ENCODE data around the gene CAMK2D.

CAMK2D gene

DNA sequence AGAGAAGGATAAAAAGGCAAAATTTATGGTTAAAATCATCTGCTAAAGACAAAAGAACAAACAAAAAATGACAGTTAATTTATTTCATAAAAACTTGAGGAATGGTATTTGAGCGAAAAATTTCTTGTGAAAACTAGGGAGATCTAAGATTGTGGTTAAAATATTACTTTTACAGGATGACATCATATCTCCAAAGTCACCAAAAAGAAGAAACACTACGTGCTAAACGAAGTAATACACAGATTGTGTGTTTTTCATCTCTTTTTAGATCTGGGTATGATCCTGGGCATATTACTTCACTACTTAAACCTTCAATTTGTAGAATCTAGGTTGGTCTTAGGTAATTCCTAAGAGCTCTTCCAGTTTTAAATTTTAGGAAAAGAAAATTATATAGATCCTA lies 107.7 kb downstream of the CAMK2D start:
- Histone ChIP-seq H3K79me1 (ENCODE audit: low read length) (no peaks in the 10 kb centered on the region), H3K27me3 (ENCODE audit: insufficient read depth, low read length, poor library complexity) (no peaks in the 10 kb centered on the region), H2BK120ac (ENCODE audit: low read depth, low read length) (no peak overlapping the region), H3K4me2 (ENCODE audit: low read length) (no peak overlapping the region), H4K5ac (ENCODE audit: low read length) (no peak overlapping the region), H2BK15ac (replicated peaks; ENCODE audit: low read depth) (no peak overlapping the region), H3K23ac (ENCODE audit: low read length) (no peak overlapping the region), H4K8ac (ENCODE audit: low read depth, low read length) (no peak overlapping the region), H3K4me3 (ENCODE audit: low read length) (no peak overlapping the region), H3K56ac (ENCODE audit: low read length) (no peak overlapping the region), H3K4ac (ENCODE audit: low read depth, low read length) (no peak overlapping the region), H3K18ac (ENCODE audit: low read length) (no peak overlapping the region), H3K36me3 (ENCODE audit: control insufficient read depth, insufficient read depth, low read length) (no peaks in the 10 kb centered on the region), H3K4me1 (ENCODE audit: control insufficient read depth, low read depth, low read length) (peaks cover 2% of the 10 kb centered on the region), H3K79me2 (ENCODE audit: control insufficient read depth, insufficient read depth, low read length) (no peaks in the 10 kb centered on the region), H3K27ac (ENCODE audit: low read depth, low read length) (no peak overlapping the region), H3K9ac (ENCODE audit: low read length) (no peak overlapping the region), H2BK5ac (ENCODE audit: low read length) (no peak overlapping the region), H2AK5ac (ENCODE audit: low read length) (no peak overlapping the region)
- DNase-seq, result no peak
- no CpG with 5 or more reads among the region's 3 CpGs for WGBS (ENCODE audit: extremely low coverage, insufficient coverage, low lambda C conversion rate)

DNA sequence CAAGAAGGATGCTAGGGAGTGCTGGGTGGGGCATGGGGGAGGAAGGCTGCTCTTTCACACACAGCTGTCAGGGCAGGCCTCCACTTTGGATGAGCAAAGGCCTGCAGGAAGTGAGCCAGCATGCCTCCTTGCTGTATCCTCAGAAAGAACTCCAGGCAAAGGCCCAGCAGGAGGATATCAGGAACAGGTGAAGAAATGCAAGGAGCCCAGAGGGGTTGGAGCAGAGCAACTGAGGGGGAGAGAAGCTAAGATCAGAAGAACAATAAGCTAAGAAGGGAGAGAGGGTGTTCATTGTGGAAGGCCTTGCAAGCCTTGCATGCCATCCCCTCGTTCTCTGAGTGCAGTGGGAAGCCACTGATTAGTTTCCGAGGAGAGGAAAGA lies 115.1 kb downstream of the CAMK2D start:
- H3K18ac ChIP-seq (ENCODE audit: low read length), result no peak overlapping the region
- H3K4me3 ChIP-seq (ENCODE audit: low read length), result no peak overlapping the region
- H4K8ac ChIP-seq (ENCODE audit: low read depth, low read length), result no peak overlapping the region
- H3K9ac ChIP-seq (ENCODE audit: low read length), result no peak overlapping the region
- H2BK120ac ChIP-seq (ENCODE audit: low read depth, low read length), result no peak overlapping the region
- H2BK15ac ChIP-seq (replicated peaks; ENCODE audit: low read depth), result no peak overlapping the region
- H3K4ac ChIP-seq (ENCODE audit: low read depth, low read length), result no peak overlapping the region
- no peak overlapping the region for H2AK5ac ChIP-seq (ENCODE audit: low read length)
- H3K36me3 ChIP-seq (ENCODE audit: control insufficient read depth, insufficient read depth, low read length), result no peaks in the 10 kb centered on the region
- H3K27me3 ChIP-seq (ENCODE audit: insufficient read depth, low read length, poor library complexity), result no peaks in the 10 kb centered on the region
- peak overlapping the region; percentile 34 for H3K27ac ChIP-seq (ENCODE audit: low read depth, low read length)
- no peak overlapping the region for H3K4me2 ChIP-seq (ENCODE audit: low read length)
- H3K79me2 ChIP-seq (ENCODE audit: control insufficient read depth, insufficient read depth, low read length), result no peaks in the 10 kb centered on the region
- H3K56ac ChIP-seq (ENCODE audit: low read length), result no peak overlapping the region
- no peak overlapping the region for H4K5ac ChIP-seq (ENCODE audit: low read length)
- no peak overlapping the region for H2BK5ac ChIP-seq (ENCODE audit: low read length)
- no peaks in the 10 kb centered on the region for H3K79me1 ChIP-seq (ENCODE audit: low read length)
- no peak overlapping the region for H3K23ac ChIP-seq (ENCODE audit: low read length)
- peaks cover 2% of the 10 kb centered on the region for H3K4me1 ChIP-seq (ENCODE audit: control insufficient read depth, low read depth, low read length)
- DNase-seq, result peak; percentile 97
- no CpG with 5 or more reads among the region's 2 CpGs for WGBS (ENCODE audit: extremely low coverage, insufficient coverage, low lambda C conversion rate)

DNA sequence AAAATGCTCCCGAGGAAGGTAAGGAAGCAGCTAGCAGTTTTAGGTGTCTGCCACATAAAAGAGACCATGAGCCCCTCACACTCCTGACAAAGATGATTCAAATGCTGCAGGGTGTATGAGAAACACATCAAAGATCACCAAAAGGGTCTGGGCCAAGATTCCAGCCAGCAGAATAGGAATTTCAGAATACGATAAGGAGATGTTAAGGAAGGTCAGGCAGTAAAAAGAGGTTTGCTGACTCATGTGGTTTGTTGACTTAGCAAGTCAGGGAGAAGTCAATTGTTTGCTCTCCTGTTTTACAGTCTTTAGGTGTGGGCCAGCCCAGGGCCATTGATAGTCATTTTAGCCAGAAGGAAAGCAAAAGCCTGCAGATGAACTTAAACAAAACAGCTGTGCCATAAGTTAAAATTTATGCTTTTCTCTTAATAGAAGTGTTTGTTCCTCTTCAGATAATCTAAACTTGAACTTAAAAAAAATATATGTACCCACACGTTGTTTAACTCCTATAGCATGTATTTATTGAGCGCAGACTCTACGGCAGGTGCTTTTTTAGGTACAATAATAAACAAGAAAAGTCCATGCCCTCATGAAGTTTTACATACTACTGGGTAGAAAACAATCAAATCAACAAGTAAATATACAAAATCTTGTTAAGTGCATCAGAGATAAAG lies 115.6 kb downstream of the CAMK2D start:
- no CpG with 5 or more reads among the region's 5 CpGs for WGBS (ENCODE audit: extremely low coverage, insufficient coverage, low lambda C conversion rate)
- no peak overlapping the region for H2BK120ac ChIP-seq (ENCODE audit: low read depth, low read length)

DNA sequence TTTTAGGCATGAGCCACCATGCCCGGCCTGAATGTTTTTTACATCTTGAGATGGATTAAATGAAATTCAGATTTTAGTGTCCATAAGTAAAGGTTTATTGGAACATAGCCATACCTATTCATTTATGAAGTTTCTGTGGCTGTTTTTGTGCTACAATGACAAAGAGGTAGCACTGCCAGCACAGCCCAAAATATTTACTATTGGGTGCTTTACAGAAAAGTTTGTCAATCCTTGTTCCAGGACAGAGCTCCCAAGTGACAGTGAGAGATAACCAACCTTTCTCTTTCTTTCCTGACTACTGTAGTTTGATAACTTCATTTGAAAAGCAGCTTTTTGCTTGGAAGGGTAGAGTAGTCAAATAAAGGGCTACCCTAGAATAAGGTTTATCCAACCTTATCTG lies 116.2 kb downstream of the CAMK2D start:
- Histone ChIP-seq H3K27me3 (ENCODE audit: insufficient read depth, low read length, poor library complexity) (no peaks in the 10 kb centered on the region), H2AK5ac (ENCODE audit: low read length) (no peak overlapping the region), H3K56ac (ENCODE audit: low read length) (no peak overlapping the region), H3K4me3 (ENCODE audit: low read length) (no peak overlapping the region), H3K79me1 (ENCODE audit: low read length) (no peaks in the 10 kb centered on the region), H3K4me1 (ENCODE audit: control insufficient read depth, low read depth, low read length) (peaks cover 2% of the 10 kb centered on the region), H3K9ac (ENCODE audit: low read length) (no peak overlapping the region), H3K23ac (ENCODE audit: low read length) (no peak overlapping the region), H3K79me2 (ENCODE audit: control insufficient read depth, insufficient read depth, low read length) (no peaks in the 10 kb centered on the region), H3K18ac (ENCODE audit: low read length) (peak overlapping the region; percentile 87), H2BK15ac (replicated peaks; ENCODE audit: low read depth) (peak overlapping the region; percentile 92), H3K27ac (ENCODE audit: low read depth, low read length) (peak overlapping the region; percentile 90), H3K36me3 (ENCODE audit: control insufficient read depth, insufficient read depth, low read length) (no peaks in the 10 kb centered on the region), H3K4me2 (ENCODE audit: low read length) (no peak overlapping the region), H4K8ac (ENCODE audit: low read depth, low read length) (peak overlapping the region; percentile 76), H2BK5ac (ENCODE audit: low read length) (no peak overlapping the region), H4K5ac (ENCODE audit: low read length) (no peak overlapping the region), H2BK120ac (ENCODE audit: low read depth, low read length) (no peak overlapping the region), H3K4ac (ENCODE audit: low read depth, low read length) (no peak overlapping the region)
- DNase-seq, result no peak
- WGBS (ENCODE audit: extremely low coverage, insufficient coverage, low lambda C conversion rate), result no CpG with 5 or more reads among the region's 1 CpG

More for the DNA sequence above, 115.6 kb downstream of the CAMK2D start:
- H3K27me3 ChIP-seq (ENCODE audit: insufficient read depth, low read length, poor library complexity), result no peaks in the 10 kb centered on the region
- H3K4me3 ChIP-seq (ENCODE audit: low read length), result no peak overlapping the region
- peak overlapping the region; percentile 90 for H3K27ac ChIP-seq (ENCODE audit: low read depth, low read length)
- no peaks in the 10 kb centered on the region for H3K36me3 ChIP-seq (ENCODE audit: control insufficient read depth, insufficient read depth, low read length)
- H3K79me1 ChIP-seq (ENCODE audit: low read length), result no peaks in the 10 kb centered on the region
- H3K56ac ChIP-seq (ENCODE audit: low read length), result peak overlapping the region; percentile 71
- peak overlapping the region; percentile 74 for H2BK5ac ChIP-seq (ENCODE audit: low read length)
- no peak overlapping the region for H3K9ac ChIP-seq (ENCODE audit: low read length)
- no peak overlapping the region for H3K23ac ChIP-seq (ENCODE audit: low read length)
- peaks cover 2% of the 10 kb centered on the region for H3K4me1 ChIP-seq (ENCODE audit: control insufficient read depth, low read depth, low read length)
- DNase-seq, result peak; percentile 95
- H4K5ac ChIP-seq (ENCODE audit: low read length), result no peak overlapping the region
- H3K18ac ChIP-seq (ENCODE audit: low read length), result peak overlapping the region; percentile 75
- no peak overlapping the region for H2AK5ac ChIP-seq (ENCODE audit: low read length)
- no peak overlapping the region for H4K8ac ChIP-seq (ENCODE audit: low read depth, low read length)
- no peaks in the 10 kb centered on the region for H3K79me2 ChIP-seq (ENCODE audit: control insufficient read depth, insufficient read depth, low read length)
- no peak overlapping the region for H3K4ac ChIP-seq (ENCODE audit: low read depth, low read length)
- no peak overlapping the region for H3K4me2 ChIP-seq (ENCODE audit: low read length)
- H2BK15ac ChIP-seq (replicated peaks; ENCODE audit: low read depth), result peak overlapping the region; percentile 92

DNA sequence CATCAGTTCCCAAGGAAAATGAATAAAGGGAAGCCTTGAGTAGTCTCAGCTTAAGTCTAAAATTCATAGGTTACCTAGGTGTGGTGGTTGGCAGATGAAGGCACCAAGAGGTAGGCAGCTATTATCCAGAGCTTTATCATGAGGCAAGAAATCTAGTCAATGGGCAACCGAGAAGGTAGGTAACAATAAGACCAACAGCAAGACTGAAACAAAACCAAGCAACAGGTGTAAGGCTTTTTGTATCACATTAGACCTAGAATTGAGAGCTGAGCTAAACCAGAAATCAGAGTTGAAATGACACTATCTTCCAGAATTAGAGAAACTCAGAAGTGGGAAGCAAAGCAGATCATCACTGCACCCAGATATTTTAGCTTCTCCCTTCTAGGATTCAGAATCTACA lies 117.1 kb downstream of the CAMK2D start:
- Histone ChIP-seq H3K18ac (ENCODE audit: low read length) (peak overlapping the region; percentile 87), H3K4ac (ENCODE audit: low read depth, low read length) (no peak overlapping the region), H2BK15ac (replicated peaks; ENCODE audit: low read depth) (peak overlapping the region; percentile 74), H3K4me1 (ENCODE audit: control insufficient read depth, low read depth, low read length) (peaks cover 2% of the 10 kb centered on the region), H4K5ac (ENCODE audit: low read length) (no peak overlapping the region), H4K8ac (ENCODE audit: low read depth, low read length) (no peak overlapping the region), H3K9ac (ENCODE audit: low read length) (no peak overlapping the region), H3K27ac (ENCODE audit: low read depth, low read length) (no peak overlapping the region), H2BK120ac (ENCODE audit: low read depth, low read length) (no peak overlapping the region), H3K79me2 (ENCODE audit: control insufficient read depth, insufficient read depth, low read length) (no peaks in the 10 kb centered on the region), H3K56ac (ENCODE audit: low read length) (no peak overlapping the region), H2AK5ac (ENCODE audit: low read length) (no peak overlapping the region), H3K23ac (ENCODE audit: low read length) (no peak overlapping the region), H3K4me2 (ENCODE audit: low read length) (no peak overlapping the region), H3K27me3 (ENCODE audit: insufficient read depth, low read length, poor library complexity) (no peaks in the 10 kb centered on the region), H3K4me3 (ENCODE audit: low read length) (no peak overlapping the region), H2BK5ac (ENCODE audit: low read length) (no peak overlapping the region), H3K36me3 (ENCODE audit: control insufficient read depth, insufficient read depth, low read length) (no peaks in the 10 kb centered on the region), H3K79me1 (ENCODE audit: low read length) (no peaks in the 10 kb centered on the region)
- no CpG with 5 or more reads among the region's 1 CpG for WGBS (ENCODE audit: extremely low coverage, insufficient coverage, low lambda C conversion rate)
- DNase-seq, result no peak

DNA sequence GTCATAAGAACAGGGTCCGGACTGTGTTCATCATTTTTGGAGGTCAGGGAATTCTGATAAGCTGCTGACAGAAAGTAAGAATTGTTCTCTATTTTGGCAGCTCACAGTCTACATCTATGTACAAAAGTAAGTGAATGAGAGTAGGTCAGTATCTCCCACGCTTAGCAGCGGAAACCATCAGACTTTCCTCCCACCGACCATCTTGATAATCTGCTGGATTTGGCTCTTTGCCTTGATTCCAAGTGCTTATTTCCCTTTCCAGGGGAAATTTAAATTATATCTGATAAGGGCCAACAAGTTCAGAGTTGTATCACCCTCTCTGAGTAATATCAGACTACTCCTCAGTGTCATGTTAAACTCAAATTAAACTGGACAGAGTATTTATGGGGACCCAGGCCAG lies 118.0 kb downstream of the CAMK2D start:
- Histone ChIP-seq H3K27me3 (ENCODE audit: insufficient read depth, low read length, poor library complexity) (no peaks in the 10 kb centered on the region), H3K79me2 (ENCODE audit: control insufficient read depth, insufficient read depth, low read length) (no peaks in the 10 kb centered on the region), H3K27ac (ENCODE audit: low read depth, low read length) (no peak overlapping the region), H2BK5ac (ENCODE audit: low read length) (no peak overlapping the region), H3K4me2 (ENCODE audit: low read length) (no peak overlapping the region), H3K4ac (ENCODE audit: low read depth, low read length) (no peak overlapping the region), H3K18ac (ENCODE audit: low read length) (no peak overlapping the region), H4K5ac (ENCODE audit: low read length) (no peak overlapping the region), H3K79me1 (ENCODE audit: low read length) (no peaks in the 10 kb centered on the region), H4K8ac (ENCODE audit: low read depth, low read length) (no peak overlapping the region), H3K4me1 (ENCODE audit: control insufficient read depth, low read depth, low read length) (peaks cover 2% of the 10 kb centered on the region), H2AK5ac (ENCODE audit: low read length) (no peak overlapping the region), H3K36me3 (ENCODE audit: control insufficient read depth, insufficient read depth, low read length) (no peaks in the 10 kb centered on the region), H3K4me3 (ENCODE audit: low read length) (no peak overlapping the region), H3K23ac (ENCODE audit: low read length) (no peak overlapping the region), H3K9ac (ENCODE audit: low read length) (no peak overlapping the region), H2BK15ac (replicated peaks; ENCODE audit: low read depth) (no peak overlapping the region), H2BK120ac (ENCODE audit: low read depth, low read length) (no peak overlapping the region), H3K56ac (ENCODE audit: low read length) (no peak overlapping the region)
- no CpG with 5 or more reads among the region's 4 CpGs for WGBS (ENCODE audit: extremely low coverage, insufficient coverage, low lambda C conversion rate)
- DNase-seq, result no peak

All from mesendoderm (in vitro differentiated cells).